Measurements from ENCODE around the gene ALPI.

DNA sequence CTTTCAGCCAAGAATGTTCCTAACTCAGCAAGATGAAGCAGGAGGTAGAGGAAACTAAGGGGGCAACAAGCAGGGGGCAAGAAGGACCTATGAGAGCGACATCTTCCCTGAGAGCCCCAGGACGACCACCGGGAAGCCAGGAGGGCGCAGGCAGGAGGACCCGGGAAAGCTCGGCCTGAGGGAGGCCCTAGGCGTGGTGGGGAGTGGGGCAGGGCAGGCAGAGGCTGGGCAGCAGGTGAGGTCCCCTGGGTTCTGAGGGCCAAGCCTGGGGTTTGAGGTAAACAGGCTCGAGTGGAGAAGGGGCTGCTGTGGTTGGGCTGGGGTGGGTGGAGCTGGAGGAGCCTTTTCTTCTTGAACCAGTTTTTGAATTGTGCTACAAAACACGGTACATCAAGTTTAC lies 1.3 kb upstream of the ALPI start:
- TF ChIP-seq EZH2 (IDR thresholded peaks at IDR 0.05; ENCODE audit: low read depth) = no peak
- TF ChIP-seq, protein P1, sequence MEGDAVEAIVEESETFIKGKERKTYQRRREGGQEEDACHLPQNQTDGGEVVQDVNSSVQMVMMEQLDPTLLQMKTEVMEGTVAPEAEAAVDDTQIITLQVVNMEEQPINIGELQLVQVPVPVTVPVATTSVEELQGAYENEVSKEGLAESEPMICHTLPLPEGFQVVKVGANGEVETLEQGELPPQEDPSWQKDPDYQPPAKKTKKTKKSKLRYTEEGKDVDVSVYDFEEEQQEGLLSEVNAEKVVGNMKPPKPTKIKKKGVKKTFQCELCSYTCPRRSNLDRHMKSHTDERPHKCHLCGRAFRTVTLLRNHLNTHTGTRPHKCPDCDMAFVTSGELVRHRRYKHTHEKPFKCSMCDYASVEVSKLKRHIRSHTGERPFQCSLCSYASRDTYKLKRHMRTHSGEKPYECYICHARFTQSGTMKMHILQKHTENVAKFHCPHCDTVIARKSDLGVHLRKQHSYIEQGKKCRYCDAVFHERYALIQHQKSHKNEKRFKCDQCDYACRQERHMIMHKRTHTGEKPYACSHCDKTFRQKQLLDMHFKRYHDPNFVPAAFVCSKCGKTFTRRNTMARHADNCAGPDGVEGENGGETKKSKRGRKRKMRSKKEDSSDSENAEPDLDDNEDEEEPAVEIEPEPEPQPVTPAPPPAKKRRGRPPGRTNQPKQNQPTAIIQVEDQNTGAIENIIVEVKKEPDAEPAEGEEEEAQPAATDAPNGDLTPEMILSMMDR (conservative IDR thresholded peaks at IDR 0.05) = no peak

Measured in PC-9 (cell line).